ENCODE results near the gene RPGRIP1L.

The RPGRIP1L gene

DNA sequence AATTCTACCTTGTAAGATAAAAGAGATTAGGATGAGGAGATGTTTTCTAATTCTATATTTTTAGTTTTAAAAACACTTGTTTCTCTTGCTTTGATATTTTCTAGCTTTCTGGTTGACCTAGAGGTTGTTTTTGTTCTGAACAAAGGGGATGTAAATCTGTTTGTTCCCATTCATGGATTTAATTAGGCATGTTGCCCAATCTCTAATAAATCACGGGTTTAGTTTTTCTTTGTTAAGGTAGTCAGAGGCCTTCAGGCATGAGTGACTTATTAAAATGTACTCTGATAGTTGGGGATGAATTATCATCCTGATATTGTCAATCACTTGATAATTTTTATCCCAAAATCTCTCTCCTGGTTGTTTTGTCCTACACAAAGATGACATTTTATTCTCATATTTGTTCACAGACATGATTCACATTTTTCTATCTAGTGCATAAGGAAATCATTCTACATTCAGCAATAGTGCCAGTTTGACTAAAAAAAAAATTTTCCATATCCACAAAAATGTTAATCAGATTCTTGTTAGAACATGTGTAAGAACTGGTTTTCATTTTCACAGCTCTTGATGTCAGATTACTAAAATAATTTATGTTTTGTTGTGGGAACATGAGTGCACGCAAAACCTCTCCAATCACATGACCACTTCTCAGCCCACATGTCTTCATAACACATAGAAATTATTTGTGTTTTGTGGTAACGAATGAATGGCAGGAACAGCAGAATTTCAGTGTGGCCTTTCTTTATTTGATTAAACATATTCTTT, 105.0 kb downstream of the RPGRIP1L start:
- no peak for DNase-seq

DNA sequence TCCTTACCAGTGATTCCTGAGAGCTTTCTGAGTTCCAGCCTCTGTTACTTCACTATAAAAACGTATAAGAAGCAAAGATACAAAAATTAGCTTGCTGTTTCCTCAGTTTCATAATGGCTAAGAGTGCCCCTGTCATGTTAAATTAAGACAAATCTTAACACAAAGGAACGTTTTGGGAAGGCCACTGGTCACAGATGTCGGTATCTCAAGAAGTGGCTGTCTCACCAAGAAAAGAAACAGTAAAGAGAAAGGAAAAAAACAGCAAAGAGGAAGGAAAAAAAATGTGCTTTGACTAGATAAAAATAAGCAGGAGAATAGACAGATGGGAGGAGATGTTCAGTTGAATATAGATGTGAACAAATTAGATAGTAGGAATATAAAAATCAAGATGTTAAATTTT, 105.9 kb downstream of the RPGRIP1L start:
- no peak for DNase-seq

DNA sequence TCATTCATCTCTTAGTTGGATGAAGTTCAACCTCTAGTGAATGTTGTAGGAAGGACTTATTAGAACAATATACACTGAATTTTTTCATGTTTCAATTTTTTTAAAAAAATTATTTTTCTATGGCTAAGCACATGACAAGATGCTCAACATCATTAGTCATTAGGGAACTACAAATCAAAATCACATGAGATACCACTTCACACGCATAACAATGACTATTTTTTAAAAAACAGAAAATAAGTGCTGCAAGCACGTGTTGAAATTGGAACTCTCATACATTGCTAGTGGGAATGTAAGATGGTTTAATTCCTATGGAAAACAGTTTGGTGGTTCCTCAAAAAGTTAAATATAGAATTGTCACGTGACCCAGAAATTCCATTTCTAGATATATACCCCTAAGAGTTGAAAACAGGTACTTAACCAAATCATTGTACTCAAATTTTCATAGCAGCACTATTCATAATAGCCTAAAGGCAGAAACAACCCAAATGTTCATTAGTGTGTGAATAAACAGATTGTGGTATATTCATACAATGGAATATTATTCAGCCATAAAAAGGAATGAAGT, 115.5 kb downstream of the RPGRIP1L start:
- no peak for DNase-seq

DNA sequence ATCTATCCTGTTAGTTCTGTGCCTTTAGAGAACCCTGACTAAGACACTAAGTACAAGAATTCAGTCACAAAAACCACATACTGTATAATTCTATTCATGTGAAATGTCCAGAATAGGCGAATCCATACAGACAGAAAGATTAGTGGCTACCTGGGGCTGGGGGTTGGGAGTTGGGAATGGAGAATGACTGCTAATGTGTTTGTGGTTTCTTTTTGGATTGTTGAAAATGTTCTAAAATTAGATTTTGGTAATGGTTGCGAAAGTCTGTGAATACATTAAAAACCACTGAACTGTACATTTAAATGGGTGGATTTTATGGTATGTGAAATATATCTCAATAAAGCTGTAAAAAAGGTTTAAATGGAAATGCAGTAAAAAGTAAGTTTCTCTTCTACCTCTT, 120.3 kb downstream of the RPGRIP1L start:
- no peak for DNase-seq

DNA sequence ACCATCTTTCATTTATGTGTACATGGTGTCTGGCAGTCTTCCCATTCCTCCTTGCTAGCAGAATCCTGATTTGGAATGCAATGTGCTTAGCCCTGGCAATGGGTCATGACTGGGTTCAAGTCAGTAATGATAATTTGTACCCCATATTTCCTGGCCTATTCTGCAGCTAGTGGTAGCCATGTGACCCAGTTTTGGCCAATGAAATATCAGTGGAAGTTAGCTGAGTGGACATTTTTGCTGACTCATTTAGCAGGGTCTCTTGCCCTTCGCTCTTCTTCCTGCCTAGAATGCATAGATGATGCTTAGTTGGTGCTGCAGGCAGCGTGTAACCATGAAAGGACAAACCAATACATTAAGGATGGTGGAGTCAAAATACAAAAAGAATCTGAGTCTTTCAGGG, 121.9 kb downstream of the RPGRIP1L start:
- DNase-seq = no peak

DNA sequence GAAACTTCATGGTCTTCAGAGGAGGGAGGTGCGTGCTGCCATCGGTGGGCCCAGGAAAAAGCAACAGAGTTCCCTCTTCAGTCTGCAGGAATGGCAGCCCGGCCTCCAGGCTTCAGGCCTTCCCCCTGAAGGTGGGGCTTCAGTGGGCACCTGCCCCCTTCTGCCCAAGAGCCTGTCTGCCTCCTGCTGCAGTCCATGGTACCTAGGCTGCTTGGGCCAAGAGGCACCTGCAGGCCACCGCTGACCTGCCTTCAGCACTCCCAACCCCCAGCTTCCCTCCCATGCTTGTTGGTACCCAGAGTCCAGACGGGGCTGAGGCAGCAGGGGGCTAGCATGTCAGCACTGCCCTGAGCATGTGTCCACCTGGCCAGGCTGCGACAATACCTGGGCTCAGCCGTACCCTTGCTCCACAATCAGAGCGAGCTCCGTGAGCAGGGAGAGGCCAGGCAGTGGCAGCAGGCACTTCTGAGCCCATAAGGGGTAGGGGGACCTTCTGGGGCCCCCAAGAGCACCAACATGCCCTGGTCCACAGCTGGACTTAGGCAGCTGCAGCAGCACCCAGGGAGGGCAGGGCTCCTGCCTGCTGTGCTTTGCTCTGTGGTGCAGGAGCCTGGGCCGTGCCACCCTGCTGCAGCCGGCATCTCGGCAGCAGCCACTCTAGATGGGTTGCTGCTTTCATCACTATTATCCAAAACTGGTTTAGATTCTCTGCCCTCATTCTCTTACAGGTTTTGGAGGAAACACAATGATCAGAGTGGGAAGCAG, 123.4 kb downstream of the RPGRIP1L start:
- DNase-seq = no peak

DNA sequence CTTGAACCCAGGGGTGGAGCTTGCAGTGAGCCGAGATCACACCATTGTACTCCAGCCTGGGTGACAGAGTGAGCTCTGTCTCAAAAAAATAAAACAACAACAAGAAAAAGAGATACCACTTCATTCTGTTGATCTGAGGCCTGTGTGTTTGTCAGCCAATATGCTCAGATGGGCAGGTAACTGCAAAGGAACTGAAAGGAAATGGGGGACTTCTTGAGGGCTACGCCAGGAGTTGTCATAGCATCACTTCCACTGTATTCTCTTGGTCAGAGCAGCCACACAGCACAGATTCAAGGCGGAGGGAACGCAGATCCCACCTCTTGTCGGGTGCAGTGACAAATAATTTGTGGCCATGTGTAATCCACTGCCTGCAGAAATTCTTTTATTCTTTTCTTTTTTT, 126.8 kb downstream of the RPGRIP1L start:
- no peak for DNase-seq

DNA sequence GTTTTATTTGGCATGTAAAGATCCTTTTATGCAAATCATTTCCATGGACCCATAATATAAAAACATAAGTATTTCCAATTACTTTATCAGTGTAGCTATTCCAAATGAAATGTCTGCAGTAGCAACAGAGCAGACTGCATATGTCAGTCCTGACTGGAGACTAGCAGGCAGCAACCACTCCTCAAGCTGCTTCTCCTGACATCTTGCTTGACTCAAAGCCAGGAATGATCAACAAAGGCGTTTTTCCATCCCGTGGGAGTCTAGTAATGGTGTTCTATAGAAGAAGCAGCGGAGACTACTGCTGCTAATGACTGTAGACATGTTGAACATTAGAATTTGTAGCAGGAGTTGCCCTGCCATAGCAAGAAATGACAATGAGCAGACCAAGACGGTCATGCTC, 127.4 kb downstream of the RPGRIP1L start:
- DNase-seq = no peak

DNA sequence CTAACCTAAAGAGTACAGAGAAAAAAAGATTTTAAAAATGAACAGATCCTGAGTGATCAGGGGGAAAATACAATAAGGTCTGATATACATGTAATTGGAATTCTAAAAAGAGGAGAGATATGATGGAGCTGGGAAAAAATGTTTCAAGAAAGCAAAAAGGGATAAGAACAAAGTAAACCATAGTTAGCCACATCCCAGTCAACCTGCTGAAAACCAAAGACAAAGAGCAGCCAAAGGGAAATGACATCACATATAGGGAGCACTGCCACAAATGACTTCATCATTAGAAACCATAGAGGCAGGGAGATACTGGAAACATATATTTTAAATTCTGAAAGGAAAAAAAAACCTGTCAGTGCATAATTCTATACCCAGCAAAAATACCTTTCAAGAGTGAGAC, 131.9 kb downstream of the RPGRIP1L start:
- DNase-seq = no peak

DNA sequence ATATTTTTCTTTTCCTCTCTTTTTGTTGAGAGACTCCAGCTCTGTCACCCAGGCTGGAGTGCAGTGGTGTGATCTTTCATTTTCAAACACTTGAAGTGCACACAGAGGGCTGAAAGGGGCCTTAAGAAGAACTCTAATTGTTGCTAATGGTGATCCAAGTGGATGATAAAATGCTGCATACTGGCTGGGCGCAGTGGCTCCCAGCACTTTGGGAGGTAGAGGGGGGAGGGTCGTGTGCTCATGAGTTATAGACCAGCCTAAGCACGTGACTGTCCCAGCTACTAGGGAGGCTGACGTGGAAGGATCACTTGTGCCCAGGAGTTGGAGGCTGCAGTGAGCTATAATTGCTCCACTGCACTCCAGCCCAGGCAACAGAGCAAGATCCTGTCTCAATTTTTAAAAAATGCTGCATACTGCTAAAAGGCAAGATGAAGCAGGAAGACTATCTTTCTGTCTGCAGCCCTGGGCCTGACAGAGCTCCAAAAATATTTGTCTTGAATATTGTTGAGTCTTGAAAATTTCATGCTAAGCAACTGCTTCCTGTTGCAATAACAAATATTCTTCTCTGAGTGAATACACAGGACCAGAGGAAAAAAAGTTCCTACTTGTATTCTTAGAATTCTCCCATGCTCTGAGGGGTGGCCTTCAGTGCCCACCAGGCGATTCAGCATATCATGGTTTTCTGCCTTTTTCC, 137.0 kb downstream of the RPGRIP1L start:
- no peak for DNase-seq

DNA sequence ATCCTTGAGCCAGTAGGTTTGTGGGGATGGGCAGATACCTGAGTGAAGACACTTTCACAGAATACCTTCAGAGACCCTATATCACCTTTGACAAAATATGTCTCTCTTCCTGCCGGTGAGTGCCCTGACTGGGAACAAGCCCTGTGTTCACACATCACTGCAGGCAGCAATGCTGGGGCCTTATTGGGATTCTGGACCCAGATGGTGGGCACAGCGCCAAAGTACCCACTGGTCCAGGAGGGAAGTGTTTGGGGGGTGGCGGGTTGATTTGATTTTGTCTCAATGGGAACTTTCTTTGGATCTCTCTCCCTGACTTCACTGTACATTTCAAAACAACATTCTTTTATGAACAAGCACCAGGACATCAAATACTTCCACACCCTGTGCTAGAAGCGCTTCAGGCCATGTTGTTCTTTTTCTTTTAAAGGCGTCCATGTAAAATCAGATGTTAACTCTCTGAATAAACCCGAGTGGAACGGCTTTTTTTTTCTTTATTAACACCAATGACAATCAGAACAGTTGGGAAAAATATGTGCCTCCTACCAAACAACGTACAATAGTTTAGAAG, 138.3 kb downstream of the RPGRIP1L start:
- DNase-seq = no peak

DNA sequence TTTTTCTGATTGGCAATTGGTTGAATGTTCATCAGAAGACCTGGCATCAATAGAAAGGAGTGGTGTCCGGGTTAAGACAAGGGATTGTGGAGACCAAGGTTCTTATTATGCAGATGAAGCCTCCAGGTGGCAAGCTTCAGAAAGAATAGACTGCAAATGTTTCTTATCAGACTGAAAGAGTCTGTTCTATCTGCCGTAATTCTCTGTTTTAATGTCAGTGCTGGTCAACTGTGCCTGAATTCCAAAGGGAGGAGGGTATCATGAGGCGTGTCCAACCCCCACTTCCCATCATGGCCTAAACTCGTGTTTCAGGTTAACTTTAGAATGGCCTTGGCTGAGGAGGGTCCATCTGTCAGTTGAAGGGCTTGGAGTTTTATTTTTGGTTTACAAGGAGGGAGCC, 140.2 kb downstream of the RPGRIP1L start:
- no peak for DNase-seq

DNA sequence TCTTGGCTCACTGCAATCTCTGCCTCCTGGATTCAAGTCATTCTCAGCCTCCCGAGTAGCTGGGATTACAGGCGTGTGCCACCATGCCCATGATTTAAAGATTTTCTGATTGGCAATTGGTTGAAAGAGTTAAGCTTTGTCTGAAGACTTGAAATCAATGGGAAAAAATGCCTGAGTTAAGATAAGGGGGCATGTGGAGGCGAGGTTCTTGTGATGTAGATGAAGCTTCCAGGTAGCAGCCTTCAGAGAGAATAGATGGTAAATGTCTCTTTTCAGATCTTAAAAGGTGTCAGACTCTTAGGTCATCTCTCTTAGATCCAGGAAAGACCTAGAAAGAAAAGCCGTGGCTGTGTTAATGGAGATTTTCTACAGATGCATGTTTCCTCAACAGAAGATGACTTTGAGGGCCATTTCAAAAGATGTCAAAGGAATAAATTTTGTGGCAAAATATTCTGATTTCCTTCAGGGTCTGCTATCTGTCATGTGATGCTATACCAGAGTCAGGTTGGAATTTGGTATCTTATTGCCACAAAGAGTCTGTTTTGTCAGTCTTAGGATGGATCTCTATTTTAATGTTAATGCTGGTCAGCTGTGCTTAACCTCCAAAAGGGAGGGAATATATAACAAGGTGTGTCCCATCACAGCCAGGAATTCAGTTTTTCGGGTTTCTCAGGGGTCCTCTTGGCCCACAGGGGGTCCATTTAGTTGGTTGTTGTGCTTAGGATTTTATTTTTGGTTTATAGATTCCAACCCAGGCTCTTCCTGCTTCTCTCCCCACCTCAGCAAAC, 142.4 kb downstream of the RPGRIP1L start:
- DNase-seq = no peak

DNA sequence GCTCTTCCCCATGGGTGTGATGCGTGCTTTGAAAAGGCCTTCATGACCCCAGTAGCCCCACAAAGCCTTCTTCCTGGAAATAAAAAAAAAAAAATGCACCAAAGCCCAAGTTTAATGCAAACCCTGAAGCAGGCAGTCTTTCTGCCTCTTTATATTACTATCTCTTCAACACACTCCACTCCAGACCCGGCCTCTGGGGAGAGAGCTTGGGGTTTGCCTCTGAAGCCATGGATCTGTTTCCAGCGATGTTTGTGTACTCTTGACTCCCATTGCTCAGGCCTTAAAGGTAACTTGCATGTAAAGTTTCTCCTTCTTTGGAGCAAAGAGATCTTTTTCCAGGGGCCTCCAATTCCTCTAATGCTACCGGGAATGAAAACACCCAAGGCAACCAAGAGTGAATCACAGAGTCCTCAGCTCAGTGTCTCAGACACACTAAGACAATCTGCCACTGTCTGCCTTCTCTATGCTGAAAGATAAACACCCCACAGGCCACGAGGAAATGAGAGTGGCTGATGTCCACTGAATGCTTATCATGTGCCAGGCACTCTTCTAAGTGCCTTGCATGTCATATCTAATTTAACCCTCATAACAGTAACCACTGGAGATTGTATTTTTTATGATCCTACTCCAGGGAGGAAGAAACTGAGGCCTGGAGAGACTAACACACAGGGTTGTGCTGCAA, 144.2 kb downstream of the RPGRIP1L start:
- DNase-seq = no peak

DNA sequence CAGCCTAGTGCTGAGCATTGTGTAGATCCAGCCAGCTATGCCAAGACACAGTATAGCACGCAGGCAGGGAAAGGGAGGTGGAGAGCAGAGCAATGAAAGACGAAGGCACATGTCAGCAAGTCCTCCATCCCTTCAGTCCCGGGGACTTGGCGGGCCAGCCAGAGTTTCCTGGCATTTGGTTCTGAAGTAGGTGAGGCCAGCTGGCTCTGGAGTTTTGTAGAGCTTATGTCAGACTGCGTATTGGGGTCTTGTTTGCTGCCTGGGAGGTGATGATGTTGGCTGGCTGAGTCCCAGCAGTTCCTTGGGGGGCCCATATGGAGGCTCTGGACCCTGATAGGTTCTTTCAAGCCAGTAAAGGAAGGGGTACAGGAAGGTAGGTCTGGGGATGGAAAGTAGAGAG, 144.9 kb downstream of the RPGRIP1L start:
- DNase-seq = no peak

DNA sequence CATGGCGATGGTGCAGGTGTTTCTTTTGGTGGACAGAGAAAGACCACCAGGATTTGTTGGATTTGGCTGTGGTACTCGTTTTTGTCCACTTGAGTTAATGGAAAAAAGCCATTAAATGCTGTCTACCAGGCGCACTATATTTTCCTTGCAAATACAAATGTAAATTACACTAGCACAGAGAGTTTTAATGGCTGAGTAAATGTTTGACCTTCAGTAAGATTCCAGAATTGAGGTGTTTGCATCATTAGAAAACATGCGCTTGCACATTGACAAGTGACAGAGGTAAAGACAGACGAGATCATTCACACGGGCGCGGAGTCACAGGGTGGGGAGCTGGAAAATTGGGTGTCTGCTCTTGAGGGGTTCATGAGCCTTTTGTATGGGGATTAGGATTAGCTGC, 147.1 kb downstream of the RPGRIP1L start:
- no peak for DNase-seq

DNA sequence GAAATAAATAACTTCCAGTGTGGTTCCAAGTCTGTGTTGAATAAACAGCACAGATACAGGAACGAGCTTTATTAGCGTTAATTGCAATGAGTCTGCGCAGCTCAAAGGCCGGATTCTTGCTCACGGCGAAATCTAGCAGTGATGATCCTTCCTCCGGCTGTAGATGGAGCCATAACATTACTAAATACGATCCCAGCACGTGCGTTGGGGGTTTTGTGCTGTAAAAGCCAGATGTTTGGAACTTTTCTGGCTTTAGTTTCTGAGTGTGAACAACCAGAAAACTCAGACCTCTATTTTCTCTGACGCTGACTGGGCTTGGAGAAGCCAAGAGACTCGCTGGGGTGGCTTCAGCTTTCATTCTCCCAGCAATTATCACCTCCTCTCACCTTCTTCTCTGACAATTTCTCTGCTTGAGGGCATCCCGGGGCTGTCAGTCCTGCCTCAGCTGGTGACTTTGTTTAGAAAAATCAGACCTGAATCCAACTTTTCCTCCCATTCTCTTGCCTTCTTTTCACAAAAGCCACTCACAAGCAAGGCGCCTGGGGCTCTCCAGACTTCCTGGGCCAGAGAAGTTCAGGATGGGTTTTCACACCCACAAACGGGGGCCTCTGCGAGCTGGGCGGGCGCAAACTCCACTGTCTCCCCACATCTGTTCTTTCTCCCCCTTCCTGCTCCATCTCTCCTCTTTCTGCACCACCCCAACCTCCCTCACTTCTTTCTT, 153.5 kb downstream of the RPGRIP1L start:
- peak; percentile 71 for DNase-seq
